ENCODE data around the gene NEURL1B.

DNA sequence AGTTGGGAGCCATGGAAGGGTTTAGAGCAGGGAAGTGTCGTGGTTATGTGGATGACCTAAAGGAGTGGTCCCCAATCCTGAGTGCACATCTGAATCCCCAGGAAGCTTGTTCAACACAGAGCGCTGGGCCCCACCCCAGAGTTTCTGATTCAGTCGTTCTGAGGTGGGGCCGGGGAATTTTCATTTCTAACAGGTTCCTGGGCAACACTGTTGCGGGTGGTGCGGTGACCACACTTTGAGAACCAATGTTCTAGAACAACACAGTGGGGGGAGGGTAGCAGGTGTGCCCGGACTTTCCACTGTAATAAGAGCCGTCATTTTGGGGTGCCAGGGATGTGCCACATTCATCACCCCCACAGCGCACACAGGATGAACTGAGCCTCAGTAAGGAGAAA is 90.6 kb downstream of the NEURL1B start:
- TF ChIP-seq, protein P1, sequence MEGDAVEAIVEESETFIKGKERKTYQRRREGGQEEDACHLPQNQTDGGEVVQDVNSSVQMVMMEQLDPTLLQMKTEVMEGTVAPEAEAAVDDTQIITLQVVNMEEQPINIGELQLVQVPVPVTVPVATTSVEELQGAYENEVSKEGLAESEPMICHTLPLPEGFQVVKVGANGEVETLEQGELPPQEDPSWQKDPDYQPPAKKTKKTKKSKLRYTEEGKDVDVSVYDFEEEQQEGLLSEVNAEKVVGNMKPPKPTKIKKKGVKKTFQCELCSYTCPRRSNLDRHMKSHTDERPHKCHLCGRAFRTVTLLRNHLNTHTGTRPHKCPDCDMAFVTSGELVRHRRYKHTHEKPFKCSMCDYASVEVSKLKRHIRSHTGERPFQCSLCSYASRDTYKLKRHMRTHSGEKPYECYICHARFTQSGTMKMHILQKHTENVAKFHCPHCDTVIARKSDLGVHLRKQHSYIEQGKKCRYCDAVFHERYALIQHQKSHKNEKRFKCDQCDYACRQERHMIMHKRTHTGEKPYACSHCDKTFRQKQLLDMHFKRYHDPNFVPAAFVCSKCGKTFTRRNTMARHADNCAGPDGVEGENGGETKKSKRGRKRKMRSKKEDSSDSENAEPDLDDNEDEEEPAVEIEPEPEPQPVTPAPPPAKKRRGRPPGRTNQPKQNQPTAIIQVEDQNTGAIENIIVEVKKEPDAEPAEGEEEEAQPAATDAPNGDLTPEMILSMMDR (IDR thresholded peaks at IDR 0.05): no peak
- TF ChIP-seq POLR2A (IDR thresholded peaks at IDR 0.05) (no peak), EP300 (IDR thresholded peaks at IDR 0.05) (no peak), POLR2AphosphoS5 (IDR thresholded peaks at IDR 0.05) (no peak)

All from gastroesophageal sphincter (tissue), 3 donors.